ENCODE measurements around the gene NCOA5.

DNA sequence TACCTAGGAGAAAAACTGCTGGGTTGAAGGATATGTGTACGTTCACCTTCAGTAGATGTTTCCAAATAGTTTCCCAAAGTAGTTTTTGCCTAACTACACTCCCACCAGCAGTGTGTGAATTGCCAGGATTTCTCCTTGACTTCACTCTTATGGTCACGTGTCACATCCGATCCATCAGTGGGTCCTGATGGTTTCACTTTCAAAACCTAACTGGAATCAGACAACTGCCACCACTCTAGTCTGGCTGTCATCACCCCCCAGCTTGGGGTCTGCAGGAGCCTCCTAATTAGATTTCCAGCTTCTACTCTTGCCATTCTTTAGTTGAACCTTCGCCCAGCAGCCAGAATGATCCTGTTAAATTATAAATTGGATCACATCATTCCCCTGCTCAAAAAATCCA, 69.2 kb downstream of the NCOA5 start:
- no peak for TF ChIP-seq ZNF263 (CRISPR knock-in tag; IDR thresholded peaks at IDR 0.05; ENCODE audit: low read depth)
- TF ChIP-seq, protein P1, sequence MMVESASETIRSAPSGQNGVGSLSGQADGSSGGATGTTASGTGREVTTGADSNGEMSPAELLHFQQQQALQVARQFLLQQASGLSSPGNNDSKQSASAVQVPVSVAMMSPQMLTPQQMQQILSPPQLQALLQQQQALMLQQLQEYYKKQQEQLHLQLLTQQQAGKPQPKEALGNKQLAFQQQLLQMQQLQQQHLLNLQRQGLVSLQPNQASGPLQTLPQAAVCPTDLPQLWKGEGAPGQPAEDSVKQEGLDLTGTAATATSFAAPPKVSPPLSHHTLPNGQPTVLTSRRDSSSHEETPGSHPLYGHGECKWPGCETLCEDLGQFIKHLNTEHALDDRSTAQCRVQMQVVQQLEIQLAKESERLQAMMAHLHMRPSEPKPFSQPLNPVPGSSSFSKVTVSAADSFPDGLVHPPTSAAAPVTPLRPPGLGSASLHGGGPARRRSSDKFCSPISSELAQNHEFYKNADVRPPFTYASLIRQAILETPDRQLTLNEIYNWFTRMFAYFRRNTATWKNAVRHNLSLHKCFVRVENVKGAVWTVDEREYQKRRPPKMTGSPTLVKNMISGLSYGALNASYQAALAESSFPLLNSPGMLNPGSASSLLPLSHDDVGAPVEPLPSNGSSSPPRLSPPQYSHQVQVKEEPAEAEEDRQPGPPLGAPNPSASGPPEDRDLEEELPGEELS (CRISPR knock-in tag; IDR thresholded peaks at IDR 0.05), result no peak
